GM18909 (cell line): ENCODE data around the gene PEX1.
"Not testable (repeated sequence)": the region's sequence is repeated elsewhere in the genome, so short reads cannot be mapped to it uniquely, and the experiment has no call there.

ENCODE experiments used
- ATAC-seq: cut with Tn5 transposase; IDR thresholded peaks from one replicate; pipeline ENCODE4 v1.9.1; 2021; ENCODE audit warnings: mild to moderate bottlenecking; ENCODE audit not compliant: unreplicated experiment, poor library complexity

PEX1 gene

DNA sequence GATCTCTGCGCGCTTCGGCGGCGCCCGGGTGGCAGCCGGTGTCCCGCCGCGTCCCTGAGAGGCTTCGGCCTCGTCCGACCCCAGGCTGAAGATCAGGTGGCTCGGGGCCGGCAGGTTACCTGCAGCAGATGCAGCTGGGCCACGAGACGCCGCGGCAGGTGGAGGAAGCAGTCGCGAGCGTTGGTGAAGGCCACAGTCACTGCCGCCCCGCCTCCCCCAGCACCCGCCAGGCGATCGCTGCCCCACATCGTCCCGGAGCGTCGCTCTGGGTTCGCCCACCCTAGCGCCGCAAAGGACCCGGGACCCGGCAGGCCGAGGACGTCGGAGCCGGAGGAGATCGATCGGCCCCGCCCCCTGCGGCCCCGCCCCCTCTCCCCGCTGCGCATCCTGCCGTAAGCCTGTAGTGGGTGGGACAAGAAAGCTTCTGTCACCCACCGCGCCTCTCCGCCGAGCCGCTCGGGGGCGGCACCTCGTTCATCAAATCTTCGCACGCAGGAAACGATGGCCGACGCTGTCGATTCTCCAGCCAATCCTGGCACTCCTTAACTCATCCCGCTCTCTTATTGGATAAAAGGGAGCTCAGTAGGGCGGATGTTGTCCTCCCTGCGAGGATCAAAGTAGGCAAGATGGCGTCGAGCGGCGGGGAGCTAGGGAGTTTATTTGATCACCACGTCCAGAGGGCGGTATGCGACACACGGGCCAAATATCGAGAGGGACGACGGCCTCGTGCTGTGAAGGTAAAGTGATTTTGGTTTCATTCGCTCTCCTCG, at the start of gene PEX1, which contains the start of gene RBM48:
Gene PEX1 (minus strand): TSS at position 333 of the 770 bp plus-strand sequence. CDS start 85 bp downstream, at position 248.
Gene RBM48 (plus strand): TSS at position 608 of the 770 bp plus-strand sequence. CDS start 19 bp downstream, at position 627.
- peak; percentile 97 for ATAC-seq

DNA sequence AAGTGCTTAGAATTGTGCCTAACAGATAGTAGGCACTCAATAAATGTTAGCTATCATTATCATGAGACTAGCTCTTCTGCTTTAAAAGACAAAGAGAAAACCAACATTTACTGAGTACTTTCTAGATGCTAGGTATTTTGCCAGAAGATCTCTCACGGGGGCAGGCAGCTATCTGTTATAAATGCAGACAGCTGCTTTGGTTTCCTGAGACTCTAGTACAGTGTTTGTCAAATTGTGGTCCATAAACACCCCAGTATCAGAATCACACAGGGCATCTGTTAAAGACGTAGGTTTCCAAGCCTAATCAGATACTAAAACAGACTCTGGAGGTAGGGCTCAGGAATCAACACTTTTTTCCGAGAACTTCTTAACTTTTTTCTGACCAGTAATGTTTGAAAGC, 48.0 kb upstream of the PEX1 start:
- ATAC-seq: no peak

DNA sequence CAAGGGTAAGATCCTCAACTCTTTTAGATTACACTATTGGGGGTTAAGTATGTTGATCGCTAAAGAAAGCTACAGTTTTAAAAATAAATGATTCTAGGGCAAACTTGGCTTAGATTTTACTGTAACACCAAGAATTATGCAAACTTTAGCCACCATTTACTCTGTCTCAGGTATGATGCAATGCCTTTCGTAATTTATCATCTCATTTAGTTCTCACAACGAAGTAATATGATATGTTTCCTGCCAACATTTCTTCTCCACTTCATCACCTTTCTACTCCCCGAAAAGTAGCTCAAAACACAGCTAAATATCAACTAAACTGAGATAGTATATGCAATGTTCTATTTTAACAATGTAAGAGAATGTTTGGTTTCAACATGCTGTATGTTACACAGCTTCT, 40.8 kb upstream of the PEX1 start:
- ATAC-seq: no peak

DNA sequence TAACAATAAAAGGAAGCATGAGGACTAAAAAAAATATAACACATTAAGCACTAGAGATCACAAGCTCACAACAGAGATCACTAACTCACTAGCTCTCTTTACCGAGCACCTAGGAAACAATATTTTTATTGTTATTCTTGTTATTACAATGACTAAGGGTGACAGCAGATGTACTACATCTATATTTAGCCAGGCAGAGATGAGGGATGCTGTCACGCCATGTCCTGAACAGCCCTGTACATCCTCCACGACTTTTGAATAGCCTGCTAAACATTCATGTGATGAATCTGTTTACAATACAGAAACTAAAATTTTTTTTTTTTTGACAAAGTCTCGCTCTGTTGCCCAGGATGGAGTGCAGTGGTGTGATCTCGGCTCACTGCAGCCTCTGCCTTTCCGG, 39.1 kb upstream of the PEX1 start:
- ATAC-seq: no peak

DNA sequence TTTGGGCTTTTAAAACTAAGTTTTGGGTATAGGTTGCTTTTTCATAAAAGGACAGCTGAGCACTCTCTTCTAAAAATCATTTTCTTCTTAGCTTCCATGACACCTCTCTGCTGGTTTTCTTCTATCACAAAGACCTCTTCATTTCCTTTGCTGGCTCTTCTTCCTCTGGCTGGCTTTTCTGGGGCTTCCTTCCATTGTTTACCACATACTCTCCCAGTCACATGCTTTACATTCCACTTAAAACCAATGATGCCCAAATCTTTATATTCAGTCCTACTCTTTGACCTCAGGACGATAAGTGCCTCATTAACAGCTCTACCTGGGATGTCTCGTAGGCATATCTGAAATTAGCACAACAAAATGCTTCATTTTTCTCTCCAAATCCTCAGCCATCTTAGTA, 35.0 kb upstream of the PEX1 start:
- no peak for ATAC-seq

DNA sequence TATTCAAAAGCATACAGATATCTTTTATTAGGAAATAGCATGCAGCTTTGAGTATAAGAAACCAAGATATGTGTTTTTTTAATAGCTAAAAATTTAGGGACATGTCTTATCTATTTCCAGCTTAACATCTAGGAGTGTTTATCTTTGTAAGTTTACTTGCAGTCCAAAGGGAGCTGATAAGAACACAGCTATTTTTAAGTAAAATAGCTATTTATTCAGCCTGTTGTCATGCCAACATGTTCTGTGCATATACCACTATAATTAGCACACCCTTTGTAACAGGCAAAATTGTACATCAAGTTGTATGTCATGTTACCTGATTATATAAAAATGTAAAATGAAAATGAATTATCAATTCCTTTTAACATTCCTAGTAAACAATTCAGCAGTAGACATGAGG, 32.3 kb upstream of the PEX1 start:
- no peak for ATAC-seq

DNA sequence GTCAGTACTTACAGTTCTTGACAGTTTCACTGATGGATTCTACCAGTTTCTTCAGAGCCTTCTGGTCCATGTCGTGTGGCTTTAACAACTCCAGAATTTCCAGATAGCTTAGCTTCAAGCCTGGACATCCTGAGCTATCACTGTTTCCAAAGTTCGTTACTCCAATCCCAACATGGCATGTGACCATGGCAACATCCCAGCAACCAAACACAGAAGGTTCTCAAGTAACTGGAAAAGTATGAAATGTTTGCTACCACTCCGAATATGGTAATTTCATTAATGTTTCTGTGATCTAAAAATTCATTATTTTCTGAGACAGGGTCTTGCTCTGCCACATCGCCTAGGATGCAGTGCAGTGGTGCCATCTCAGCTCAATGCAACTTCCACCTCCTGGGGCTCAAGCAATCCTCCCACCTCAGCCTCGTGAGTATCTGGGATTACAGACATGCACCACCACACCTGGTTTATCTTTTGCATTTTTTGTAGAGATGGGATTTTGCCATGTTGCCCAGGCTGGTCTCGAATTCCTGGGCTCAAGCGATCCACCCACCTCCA, 29.6 kb upstream of the PEX1 start:
- ATAC-seq: no peak

DNA sequence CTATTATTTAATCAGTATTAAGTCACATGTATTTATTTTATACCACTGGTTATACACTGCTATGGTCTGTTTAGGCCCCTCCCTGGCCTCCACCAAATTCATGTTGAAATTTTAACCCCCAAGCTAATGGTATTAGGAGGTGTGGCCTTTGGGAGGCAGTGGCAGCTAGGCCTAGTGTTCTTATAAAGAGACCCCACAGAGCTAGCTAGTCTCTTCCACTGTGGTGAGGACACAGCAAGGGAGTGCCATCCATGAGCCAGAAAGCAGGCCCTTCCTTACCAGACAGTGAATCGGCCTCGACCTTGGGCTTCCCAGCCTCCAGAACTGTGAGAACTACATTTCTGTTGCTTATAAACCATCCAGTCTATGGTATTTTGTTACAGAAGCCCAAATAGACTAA, 28.9 kb upstream of the PEX1 start:
- ATAC-seq: no peak

DNA sequence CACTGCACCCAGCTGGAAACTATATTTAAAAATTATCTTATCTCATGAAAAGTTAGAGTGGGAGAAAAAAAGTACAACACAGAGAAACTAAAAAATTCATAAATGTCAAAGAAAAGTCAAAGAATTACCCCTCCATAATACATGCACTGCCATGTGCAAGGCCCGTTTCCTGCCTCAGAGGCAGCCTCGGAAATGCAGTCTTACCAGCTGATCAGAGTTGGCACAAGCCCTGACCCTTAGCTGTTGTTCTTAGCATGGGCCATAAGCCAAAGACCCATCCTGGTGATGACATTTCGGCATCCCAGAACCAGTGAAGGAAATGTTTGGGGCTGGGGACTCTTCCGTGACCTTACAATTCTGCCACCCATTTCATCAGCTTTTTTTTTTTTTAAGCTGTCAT, 21.9 kb upstream of the PEX1 start:
- ATAC-seq: no peak

DNA sequence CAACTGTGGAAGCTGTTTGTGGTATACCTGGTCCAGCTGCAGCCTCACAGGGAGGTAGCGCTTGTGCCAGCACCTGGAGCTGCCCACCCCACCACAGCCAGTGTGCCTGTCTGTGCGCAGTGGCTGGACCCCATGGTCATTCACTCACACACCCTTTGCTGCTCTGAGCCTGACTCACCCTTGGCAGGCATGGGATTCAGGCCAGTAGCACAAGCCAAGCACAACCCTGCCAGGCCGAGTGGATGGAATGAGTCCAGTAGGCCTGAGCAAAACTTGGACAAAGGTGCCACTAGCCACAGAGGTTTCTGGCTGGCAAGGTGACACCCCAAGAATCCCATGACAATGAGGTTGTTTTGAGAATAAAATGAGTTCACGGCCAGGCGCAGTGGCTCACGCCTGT, 19.3 kb upstream of the PEX1 start:
- no peak for ATAC-seq

DNA sequence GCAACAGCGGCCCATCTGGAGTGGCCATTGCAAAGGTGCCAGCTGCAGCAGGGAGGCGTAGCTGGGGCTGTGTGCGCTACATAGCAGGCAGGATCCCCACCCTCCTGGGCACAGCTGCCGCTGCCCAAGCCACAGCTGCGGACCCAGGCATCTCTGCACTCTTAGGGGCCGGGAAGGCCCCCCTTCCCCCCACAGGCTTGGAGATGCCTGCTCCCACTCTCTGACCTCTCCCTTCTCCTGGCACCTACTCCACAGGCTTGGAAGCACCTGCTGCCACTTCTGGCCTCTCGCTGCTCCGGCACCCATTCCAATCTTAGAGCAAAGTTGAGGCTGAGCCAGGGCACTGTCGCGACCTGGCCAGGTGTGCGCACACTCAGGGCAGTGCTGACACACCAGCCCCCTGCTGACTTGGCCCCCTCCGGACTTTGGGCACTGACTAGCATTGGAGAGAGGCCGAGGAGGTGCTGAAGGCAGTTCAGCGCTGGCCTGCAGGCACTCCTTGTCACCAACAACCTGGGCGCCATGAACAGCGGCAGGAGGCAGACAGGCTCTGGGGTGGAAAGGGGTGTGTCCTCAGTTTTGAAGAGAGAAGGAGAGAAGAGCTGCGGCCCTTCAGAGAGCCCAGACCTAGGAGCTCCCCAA, 18.7 kb upstream of the PEX1 start:
- no peak for ATAC-seq

DNA sequence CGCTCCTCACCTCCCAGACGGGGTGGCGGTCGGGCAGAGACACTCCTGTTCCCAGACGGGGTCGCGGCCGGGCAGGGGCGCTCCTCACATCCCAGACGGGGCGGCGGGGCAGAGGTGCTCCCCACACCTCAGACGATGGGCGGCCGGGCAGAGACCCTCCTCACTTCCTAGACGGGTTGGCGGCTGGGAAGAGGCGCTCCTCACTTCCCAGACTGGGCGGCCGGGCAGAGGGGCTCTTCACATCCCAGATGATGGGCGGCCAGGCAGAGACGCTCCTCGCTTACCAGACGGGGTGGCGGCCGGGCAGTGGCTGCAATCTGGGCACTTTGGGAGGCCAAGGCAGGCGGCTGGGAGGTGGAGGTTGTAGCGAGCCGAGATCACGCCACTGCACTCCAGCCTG, 16.8 kb upstream of the PEX1 start:
- not testable (repeated sequence) for ATAC-seq

DNA sequence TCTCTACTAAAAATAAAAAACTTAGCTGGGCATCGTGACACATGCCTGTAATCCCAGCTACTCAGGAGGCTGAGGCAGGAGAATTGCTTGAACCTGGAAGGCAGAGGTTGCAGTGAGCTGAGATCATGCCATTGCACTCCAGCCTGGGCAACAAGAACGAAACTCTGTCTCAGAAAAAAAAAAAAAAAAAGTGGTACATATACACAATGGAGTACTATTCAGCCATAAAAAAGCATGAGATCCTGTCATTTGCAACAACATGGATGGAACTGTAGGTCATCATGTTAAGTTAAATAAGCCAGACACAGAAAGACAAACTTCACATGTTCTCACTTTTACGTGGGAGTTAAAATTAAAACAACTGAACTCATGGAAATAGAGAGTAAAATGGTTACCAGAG, 15.2 kb upstream of the PEX1 start:
- not testable (repeated sequence) for ATAC-seq

DNA sequence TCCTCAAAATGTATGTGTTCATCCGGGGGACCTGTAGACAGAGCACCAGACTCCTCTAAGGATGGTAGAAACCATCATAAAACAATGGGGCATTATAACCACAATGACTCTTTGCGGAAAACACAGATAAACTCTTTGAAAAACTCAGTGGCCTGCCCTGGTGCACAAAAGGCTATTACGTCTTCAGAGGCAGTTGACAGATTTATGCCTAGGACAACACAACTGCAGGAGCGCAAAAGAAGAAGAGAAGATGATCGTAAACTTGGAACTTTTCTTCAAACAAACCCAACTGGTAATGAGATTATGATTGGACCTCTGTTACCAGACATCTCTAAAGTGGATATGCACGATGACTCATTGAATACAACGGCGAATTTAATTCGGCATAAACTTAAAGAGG, 6.3 kb upstream of the PEX1 start:
- ATAC-seq: no peak

DNA sequence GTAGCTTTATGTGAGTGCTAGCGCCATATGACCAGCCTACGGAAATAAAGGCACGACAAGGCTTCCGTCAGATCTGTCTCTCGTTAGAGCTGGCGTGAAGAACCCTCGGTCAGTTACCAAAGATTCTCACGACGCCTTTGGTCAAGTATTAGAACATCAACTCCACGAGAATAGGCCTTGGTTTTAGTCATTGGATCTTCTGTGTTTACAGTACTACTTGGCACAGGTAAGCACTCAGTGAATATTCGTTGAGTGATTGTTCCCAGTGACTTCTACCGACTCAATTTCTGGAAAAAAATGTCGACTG, 591 bp upstream of the PEX1 start:
- ATAC-seq: no peak

DNA sequence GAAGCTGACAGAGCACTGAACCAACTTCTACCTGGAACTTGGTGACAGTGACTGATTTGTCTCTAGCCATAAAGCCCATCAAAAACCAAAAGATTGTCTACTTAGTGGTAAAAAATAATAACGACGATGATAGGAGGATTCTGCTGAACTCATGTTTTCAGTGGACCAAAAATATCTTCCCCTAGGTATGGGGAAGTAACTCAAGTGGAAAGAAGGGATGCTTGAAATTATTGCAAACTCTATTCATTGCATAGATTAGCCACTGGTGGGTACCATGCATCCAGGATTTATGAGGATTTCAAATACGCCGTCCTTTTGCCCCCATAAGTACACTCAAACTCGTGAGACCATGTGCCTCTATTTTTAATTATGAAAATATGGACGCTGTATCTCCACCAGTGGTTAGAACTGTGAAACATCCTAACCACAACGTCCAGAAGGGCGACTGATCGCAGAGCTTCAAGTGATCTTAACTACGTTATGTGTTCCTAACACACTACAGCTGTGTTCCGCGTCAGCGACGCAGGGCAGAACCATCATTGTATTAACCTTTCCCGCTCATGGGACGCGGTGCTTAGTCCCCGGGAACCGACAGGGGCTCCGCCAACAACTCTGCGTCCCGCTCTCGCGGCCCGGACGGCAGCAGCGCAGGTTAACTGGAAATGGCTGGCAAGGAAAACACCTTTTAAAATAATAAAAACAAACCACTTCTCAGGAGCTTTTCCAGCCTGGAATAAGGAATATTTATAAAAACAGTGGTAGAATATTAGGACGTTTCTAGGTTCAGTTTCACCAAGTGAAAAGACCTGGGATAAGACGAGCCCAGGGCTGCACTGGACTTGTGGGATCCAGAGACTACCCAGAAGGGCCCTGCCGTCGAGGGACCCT, 776 bp downstream of the PEX1 start:
- peak; percentile 35 for ATAC-seq

DNA sequence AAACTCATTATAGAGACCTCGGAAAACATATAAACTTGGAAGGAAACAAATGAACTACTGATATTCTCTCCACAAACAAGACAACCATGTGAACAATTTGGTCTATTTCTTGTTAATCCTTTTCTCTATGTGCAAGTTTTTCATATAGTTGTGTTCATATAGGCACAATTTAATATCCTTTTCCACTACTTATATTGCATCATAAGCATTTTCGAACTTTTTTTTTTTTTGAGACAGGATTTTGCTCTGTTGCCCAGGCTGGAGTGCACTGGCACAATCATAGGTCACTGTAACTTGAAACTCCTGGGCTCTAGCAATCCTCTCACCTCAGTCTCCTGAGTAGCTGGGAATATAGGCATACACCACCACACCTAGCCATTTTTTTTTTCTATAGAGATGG, 5.2 kb downstream of the PEX1 start:
- no peak for ATAC-seq

DNA sequence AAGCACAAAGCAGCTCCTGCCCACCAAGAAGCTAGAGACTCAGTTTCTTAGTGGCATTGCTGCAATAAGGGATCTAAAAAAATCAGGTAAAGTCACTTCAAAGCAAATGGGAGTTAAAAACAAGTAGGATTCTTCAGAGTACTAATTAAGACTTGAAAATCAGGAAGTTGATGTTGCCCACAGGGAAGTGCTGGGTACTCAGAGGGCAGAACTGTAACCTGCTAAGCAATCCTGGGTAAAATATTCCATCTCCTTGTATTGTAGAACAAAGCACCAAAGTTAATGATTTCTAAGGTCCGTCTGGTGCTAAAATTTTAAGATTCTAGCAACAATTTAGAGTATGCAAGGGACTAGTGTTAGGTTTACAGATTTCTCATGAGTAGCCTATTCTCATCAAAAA, 8.3 kb downstream of the PEX1 start:
- no peak for ATAC-seq

DNA sequence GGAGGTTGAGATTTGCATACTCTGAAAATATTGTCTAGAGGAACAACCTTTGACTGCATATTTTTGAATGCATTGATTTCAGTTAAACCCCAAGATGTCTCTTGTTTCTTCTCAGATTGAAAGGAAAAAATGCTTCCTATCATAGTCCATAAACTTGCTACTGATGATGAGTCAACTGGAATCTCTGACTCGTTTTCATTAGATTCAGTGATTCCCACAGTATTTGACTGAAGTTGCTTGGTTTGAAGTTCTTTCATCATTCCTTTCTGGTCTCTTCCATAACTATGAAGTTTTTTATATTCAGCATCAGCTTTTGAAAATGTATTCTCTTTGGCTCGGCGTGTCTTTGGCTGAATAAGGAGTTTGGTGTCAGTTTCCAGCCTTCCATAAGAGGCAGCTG, 10.7 kb downstream of the PEX1 start:
- ATAC-seq: no peak

DNA sequence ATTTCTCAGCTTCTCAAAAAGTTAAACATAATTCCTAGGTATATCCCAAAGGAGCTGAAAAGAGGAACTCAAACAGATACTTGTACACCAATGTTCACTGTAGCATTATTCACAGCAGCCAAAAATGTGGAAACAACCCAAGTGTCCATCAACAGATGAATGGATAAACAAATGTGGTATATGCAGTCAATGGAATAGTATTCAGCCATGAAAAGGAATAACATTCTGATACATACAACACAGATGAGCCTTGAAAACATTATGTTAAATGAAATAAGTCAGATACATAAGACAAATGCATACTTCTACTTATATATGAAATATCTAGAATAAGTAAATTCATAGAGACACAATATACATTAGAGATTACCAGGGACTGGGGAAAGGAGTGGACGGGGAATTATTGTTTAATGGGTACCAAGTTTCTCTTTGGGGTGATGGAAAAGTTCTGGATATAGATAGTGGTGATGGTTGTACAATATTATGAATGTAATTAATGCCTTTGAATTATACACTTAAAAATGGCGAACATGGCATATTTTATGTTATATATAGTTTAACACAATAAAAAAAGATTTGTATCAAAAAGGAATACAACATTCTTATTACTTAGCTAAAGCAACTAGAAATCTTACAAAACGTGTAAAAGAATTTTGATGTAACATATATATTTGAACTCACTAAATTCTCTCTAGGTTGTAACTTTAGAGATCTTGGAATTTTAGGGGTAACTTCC, 15.0 kb downstream of the PEX1 start:
- ATAC-seq: no peak
